Right cardiac atrium (tissue), 5 donors: ENCODE measurements around the gene ADH1B. TPM values are rescaled to one million over a fixed set of nuclear protein-coding genes. Genes with fewer than 3 reads are reported as not detected.
"Not testable (repeated sequence)": the region's sequence is repeated elsewhere in the genome, so short reads cannot be mapped to it uniquely, and the experiment has no call there.

Experiments used
- ATAC-seq, 2 donors: fragments of 200-7000 bp; cut with Tn5 transposase; one replicate each; pipeline versions ENCODE4 v1.8.0 to v1.9.1; 2020; ENCODE audit warnings: moderate library complexity in 2 of 2, mild to moderate bottlenecking in 1 of 2
- DNase-seq, 3 donors: peaks; one replicate each; pipeline ENCODE4 v3.0.0-alpha.2; 2020
- H3K27ac ChIP-seq: one replicate; pipeline ENCODE4 v1.5.1; 2013; ENCODE audit warnings: mild to moderate bottlenecking, low read length, control low read depth, moderate library complexity
- H3K27me3 ChIP-seq: one replicate; pipeline ENCODE4 v1.6.1; 2013; ENCODE audit not compliant: control insufficient read depth, insufficient read depth
- H3K4me1 ChIP-seq: one replicate; pipeline ENCODE4 v1.6.1; 2013; ENCODE audit warnings: low read length; ENCODE audit not compliant: control insufficient read depth, insufficient read depth
- H3K4me3 ChIP-seq: one replicate; pipeline ENCODE4 v1.5.1; 2013; ENCODE audit warnings: low read length, control low read depth
- H3K9me3 ChIP-seq: one replicate; pipeline ENCODE4 v1.6.1; 2013; ENCODE audit warnings: low read length; ENCODE audit not compliant: control insufficient read depth
- WGBS: extraction: QIAGEN DNeasy Blood & Tissue Kit; methylation state at CpG from one replicate; pipeline ENCODE4 v1.1.7; 2013; 5-methylcytosine and 5-hydroxymethylcytosine counted together
- intact Hi-C, 4 donors: fragments of 100-400 bp; cut with DNase I; formaldehyde crosslinking; loops; one replicate each; pipeline versions ENCODE4 v1.11.0 to v1.14.0; 2022 to 2023
- long read RNA-seq, 4 donors: library from polyadenylated mRNA; unstranded; transcript quantifications; one replicate each; pipeline ENCODE4 v2.0.0, GENCODE V29; 2020 to 2021
- polyA plus RNA-seq: library from polyadenylated mRNA; stranded (reverse); fragments of 200-250 nt; gene quantifications from one replicate; pipeline ENCODE4 v1.2.3, GENCODE V29; 2013
- total RNA-seq, 4 donors: library from RNA; stranded (reverse); fragmentation: NEBNext Ultra II Directional; extraction: Animal tissue kit (Norgen Biotek cat#: 25700); gene quantifications; one replicate each; pipeline ENCODE4 v1.2.1, GENCODE V29; 2021
- donor health status: healthy with polysubstance abuse.
- donor health status: DM: no; HTN: yes; CAD: no.
- donor health status: DM: no; HTN: no; CAD: no.
- donor health status: DM: no; HTN: yes; CAD: no; lungs with severe emphysema.
- donor health status: DM: yes; HTN: yes; CAD: no.

Gene ADH1B
- total RNA-seq: 100 to 1,000 TPM; 197 to 343 (median 260) TPM
- 164 TPM for polyA plus RNA-seq
- long read RNA-seq, donor 1, full-length matches to known transcripts: 328 of 381 reads
- long read RNA-seq, donor 1, partial matches to known transcripts: 49 of 381 reads
- long read RNA-seq, donor 1, other reads (novel, unspliced or antisense): 4 of 381 reads
- long read RNA-seq, donor 2, full-length matches to known transcripts: 86 of 96 reads
- long read RNA-seq, donor 2, partial matches to known transcripts: 6 of 96 reads
- long read RNA-seq, donor 2, other reads (novel, unspliced or antisense): 4 of 96 reads
- long read RNA-seq, donor 3, full-length matches to known transcripts: 263 of 310 reads
- long read RNA-seq, donor 3, partial matches to known transcripts: 35 of 310 reads
- long read RNA-seq, donor 3, other reads (novel, unspliced or antisense): 12 of 310 reads
- long read RNA-seq, donor 4, full-length matches to known transcripts: 91 of 108 reads
- long read RNA-seq, donor 4, partial matches to known transcripts: 14 of 108 reads
- long read RNA-seq, donor 4, other reads (novel, unspliced or antisense): 3 of 108 reads

GRCh38 chr4:99321241-99322191 is at the start of gene ADH1B:
ADH1B (minus strand) TSS chr4:99321401; CDS start chr4:99321331, 70 bp downstream.
- H3K4me1 ChIP-seq: no peaks in the 10 kb centered on the region
- WGBS: 27% methylated on average over 8 of the region's 8 CpGs
- no peaks in the 10 kb centered on the region for H3K27me3 ChIP-seq
- peak in 1 of 3 donors; percentile 33 for DNase-seq
- H3K27ac ChIP-seq: peak within 1 kb of the TSS; percentile 60
- H3K4me3 ChIP-seq: peak within 1 kb of the TSS; percentile 82
- peak; percentile 28 to 34 for ATAC-seq
- intact Hi-C loops: no loop called here
- H3K9me3 ChIP-seq: no peaks in the 10 kb centered on the region

DNA sequence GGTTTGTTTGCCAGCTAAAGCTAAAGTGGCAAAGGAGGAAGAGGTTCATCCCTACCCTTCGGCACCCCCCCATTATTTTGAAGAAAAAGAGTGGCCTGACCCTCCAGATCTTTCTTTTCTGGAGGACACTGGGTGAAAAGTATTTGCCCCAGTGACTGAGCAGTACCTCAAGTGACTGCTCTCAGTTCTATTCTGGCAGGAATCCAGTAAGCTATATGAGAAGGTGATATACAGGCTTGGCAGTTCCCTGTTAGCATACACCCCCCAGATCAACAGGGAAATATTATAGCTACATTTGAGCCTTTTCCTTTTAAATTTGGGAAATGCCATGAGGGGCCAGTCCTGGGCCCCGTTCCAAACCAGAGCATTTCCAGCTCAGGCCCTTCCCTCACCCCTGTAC is 46.6 kb upstream of the ADH1B start:
- H3K4me3 ChIP-seq, H3K27ac ChIP-seq, ATAC-seq, DNase-seq, H3K4me1 ChIP-seq, intact Hi-C loops, H3K9me3 ChIP-seq, H3K27me3 ChIP-seq: not testable (repeated sequence)
- WGBS: 78% methylated on average over 2 of the region's 2 CpGs

- no peak for ATAC-seq
- 89% methylated on average over 1 of the region's 1 CpG for WGBS
- intact Hi-C loops: no loop called here
Observed at GRCh38 chr4:99366491-99366890, 45.3 kb upstream of the ADH1B start.

DNA sequence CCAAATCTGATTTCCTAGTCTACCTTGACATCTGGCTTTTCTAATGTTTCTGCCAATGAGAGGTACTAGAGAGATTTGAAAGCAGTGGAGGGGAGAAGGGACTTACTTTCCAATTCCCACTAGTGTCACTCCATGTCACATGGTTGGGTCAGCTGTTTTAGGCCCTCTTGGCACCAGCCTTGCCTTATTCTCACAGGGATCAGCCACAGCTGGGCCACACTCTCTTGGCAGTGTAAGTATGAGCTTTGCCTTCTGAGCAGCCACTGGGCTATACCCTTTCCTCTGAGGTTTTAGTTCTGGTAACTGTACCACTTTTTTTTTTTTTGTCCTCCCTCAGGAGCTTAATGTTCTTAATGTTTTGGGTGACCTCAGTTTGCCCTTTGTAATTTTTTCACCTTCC is 41.6 kb upstream of the ADH1B start:
- no peaks in the 10 kb centered on the region for H3K27me3 ChIP-seq
- ATAC-seq (peak; percentile 65 to 89), DNase-seq (peak in 2 of 3 donors; percentile 30 to 32)
- H3K27ac ChIP-seq: no peak overlapping the region
- intact Hi-C loops: no loop called here
- H3K4me1 ChIP-seq: no peaks in the 10 kb centered on the region
- no peak overlapping the region for H3K4me3 ChIP-seq
- H3K9me3 ChIP-seq: no peaks in the 10 kb centered on the region

More at GRCh38 chr4:99366491-99366890, 45.3 kb upstream of the ADH1B start:
- no peaks in the 10 kb centered on the region for H3K4me1 ChIP-seq
- no peaks in the 10 kb centered on the region for H3K9me3 ChIP-seq
- no peaks in the 10 kb centered on the region for H3K27me3 ChIP-seq
- no peak overlapping the region for H3K4me3 ChIP-seq
- no peak overlapping the region for H3K27ac ChIP-seq
- DNase-seq: no peak

DNA sequence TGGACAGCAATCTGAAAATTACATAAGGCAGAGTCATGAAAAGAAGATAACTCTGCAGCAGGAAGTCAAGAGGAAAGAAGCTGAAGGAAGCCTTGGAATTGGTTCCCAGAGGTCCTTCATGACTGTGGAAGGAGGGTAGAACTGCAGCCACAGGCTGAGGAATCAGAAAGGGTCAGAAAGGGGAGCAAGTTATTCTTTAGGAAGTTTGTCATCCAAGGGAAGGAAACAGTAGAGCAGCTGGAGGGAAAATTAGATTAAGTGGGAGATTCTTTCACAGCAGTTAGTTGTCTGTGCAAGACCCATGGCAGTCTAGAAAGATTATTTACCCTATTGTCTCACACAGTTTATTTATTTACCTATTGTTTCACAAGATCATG is 40.7 kb upstream of the ADH1B start:
- H3K27ac ChIP-seq: no peak overlapping the region
- no peak for ATAC-seq
- intact Hi-C loops: no loop called here

GRCh38 chr4:99361268-99361898 is 40.2 kb upstream of the ADH1B start:
- DNase-seq (peak in 1 of 3 donors; percentile 49), ATAC-seq (no peak)
- Histone ChIP-seq H3K4me1 (no peaks in the 10 kb centered on the region), H3K9me3 (no peaks in the 10 kb centered on the region), H3K4me3 (no peak overlapping the region), H3K27ac (no peak overlapping the region), H3K27me3 (no peaks in the 10 kb centered on the region)
- intact Hi-C loops: no loop called here

More for the DNA sequence above, 40.7 kb upstream of the ADH1B start:
- Histone ChIP-seq H3K27me3 (no peaks in the 10 kb centered on the region), H3K9me3 (no peaks in the 10 kb centered on the region), H3K4me1 (no peaks in the 10 kb centered on the region), H3K4me3 (no peak overlapping the region)
- DNase-seq: no peak

DNA sequence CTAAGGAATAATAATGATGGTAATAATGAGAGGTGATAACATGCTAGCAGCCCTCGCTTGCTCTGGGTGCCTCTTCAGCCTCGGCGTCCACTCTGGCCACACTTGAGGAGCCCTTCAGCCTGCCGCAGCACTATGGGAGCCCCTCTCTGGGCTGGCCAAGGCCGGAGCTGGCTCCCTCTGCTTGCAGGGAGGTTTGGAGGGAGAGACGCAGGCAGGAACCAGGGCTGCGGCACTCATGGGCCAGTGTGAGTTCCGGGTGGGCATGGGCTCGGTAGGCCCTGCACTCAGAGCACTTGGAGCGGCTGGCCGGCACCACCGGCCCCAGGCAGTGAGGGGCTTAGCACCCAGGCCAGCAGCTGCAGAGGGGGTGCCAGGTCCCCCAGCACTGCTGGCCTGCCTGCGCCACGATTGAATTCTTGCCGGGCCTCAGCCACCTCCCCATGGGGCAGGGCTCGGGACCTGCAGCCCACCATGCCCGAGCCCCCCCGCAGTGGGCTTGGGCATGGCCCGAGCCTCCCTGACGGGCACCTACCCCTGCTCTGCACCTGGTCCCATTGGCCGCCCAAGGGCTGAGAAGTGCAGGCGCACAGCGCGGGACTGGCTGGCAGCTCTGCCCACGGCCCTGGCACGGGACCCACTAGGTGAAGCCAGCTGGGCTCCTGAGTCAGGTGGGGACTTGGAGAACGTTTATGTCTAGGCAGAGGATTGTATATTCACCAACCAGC is 38.4 kb upstream of the ADH1B start:
- intact Hi-C loops: no loop called here
- Histone ChIP-seq H3K9me3 (no peaks in the 10 kb centered on the region), H3K4me1 (no peaks in the 10 kb centered on the region), H3K27me3 (no peaks in the 10 kb centered on the region), H3K27ac (no peak overlapping the region), H3K4me3 (no peak overlapping the region)
- ATAC-seq (no peak), DNase-seq (peak in 1 of 3 donors; percentile 30)
- 86% methylated on average over 27 of the region's 27 CpGs for WGBS

DNA sequence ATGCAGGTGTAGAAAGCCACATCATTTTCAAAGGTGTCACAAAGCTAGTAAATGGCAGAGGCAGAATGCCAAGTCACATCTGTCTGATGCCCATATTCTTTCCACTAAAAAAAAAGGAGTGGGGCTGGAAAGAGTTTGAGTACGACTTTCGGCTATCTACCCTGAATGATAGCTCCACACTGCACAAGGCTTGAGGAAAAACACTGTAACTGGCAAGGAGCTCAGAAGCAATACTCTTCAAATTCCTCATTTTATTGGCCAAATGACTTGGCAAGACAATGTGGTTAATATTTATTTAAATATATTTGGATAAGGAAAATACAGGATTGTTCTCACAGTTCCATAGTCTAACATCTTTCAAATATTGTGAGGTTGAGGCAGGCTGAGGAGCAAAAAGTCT is 36.7 kb upstream of the ADH1B start:
- WGBS: 50% methylated on average over 2 of the region's 2 CpGs
- ATAC-seq (no peak), DNase-seq (no peak)
- H3K4me1 ChIP-seq: no peaks in the 10 kb centered on the region
- no peak overlapping the region for H3K4me3 ChIP-seq
- no peaks in the 10 kb centered on the region for H3K9me3 ChIP-seq
- no peaks in the 10 kb centered on the region for H3K27me3 ChIP-seq
- peak overlapping the region; percentile 26 for H3K27ac ChIP-seq
- intact Hi-C loops: no loop called here

DNA sequence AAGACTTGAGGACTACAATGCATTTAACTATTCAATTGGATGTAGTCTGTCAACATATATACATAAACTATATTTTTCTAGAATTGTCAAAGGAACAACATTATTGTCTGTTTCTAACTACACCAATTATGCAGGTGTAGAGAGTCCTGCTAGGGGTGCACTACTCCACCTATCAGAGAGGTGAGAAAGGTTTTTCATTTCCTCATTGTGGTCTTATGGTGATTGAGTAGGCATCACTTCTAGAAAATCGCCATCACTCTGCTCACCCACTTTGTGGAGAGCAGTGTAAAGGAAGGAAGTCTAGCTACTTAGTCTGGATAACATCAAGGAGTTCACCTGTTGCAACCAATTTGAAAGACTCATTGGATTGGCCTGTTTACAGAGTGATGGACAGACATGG is 35.8 kb upstream of the ADH1B start:
- no peaks in the 10 kb centered on the region for H3K27me3 ChIP-seq
- intact Hi-C loops: no loop called here
- no peak overlapping the region for H3K4me3 ChIP-seq
- no peaks in the 10 kb centered on the region for H3K4me1 ChIP-seq
- H3K27ac ChIP-seq: no peak overlapping the region
- no peak for DNase-seq
- ATAC-seq: no peak
- WGBS: 70% methylated on average over 1 of the region's 1 CpG
- H3K9me3 ChIP-seq: no peaks in the 10 kb centered on the region

DNA sequence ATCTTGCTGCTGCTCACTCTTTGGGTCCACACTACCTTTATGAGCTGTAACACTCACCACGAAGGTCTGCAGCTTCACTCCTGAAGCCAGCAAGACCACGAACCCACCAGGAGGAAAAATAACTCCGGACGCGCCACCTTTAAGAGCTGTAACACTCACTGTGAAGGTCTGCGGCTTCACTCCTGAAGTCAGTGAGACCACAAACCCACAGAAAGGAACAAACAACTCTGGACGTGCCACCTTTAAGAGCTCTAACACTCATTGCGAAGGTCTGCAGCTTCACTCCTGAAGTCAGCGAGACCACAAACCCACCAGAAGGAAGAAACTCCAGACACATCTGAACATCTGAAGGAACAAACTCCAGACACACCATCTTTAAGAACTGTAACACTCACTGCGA is 34.9 kb upstream of the ADH1B start:
- H3K27ac ChIP-seq, H3K4me1 ChIP-seq, H3K27me3 ChIP-seq, DNase-seq, intact Hi-C loops, ATAC-seq, H3K9me3 ChIP-seq, H3K4me3 ChIP-seq: not testable (repeated sequence)
- WGBS: 70% methylated on average over 10 of the region's 10 CpGs
